Endodermal cell (in vitro differentiated cells): ENCODE results near the gene SRXN1. TPM values are rescaled to one million over a fixed set of nuclear protein-coding genes. Genes with fewer than 3 reads are reported as not detected.

Experiments
- DNase-seq: peaks from one replicate; pipeline ENCODE4 v3.0.0-alpha.2; 2017
- H3K27ac ChIP-seq: 2 replicates; pipeline ENCODE4 v1.5.1; 2013; ENCODE audit warnings: mild to moderate bottlenecking, low read depth, low read length, moderate library complexity
- H3K27me3 ChIP-seq: 2 replicates; pipeline ENCODE4 v1.6.1; 2013; ENCODE audit warnings: mild to moderate bottlenecking, low read length, moderate library complexity; ENCODE audit not compliant: insufficient read depth, control insufficient read depth, poor library complexity, severe bottlenecking
- H3K36me3 ChIP-seq: 2 replicates; pipeline ENCODE4 v1.7.0; 2013; ENCODE audit warnings: mild to moderate bottlenecking, low read length, moderate library complexity; ENCODE audit not compliant: control insufficient read depth, insufficient read depth
- H3K4me1 ChIP-seq: one replicate; pipeline ENCODE4 v1.7.0; 2013; ENCODE audit warnings: low read length; ENCODE audit not compliant: control insufficient read depth, insufficient read depth
- H3K4me3 ChIP-seq: 2 replicates; pipeline ENCODE4 v1.5.1; 2013; ENCODE audit warnings: mild to moderate bottlenecking, low read length, moderate library complexity
- H3K9ac ChIP-seq: 2 replicates; pipeline ENCODE4 v1.6.1; 2013; ENCODE audit warnings: mild to moderate bottlenecking, low read length, moderate library complexity; ENCODE audit not compliant: poor library complexity, severe bottlenecking; ENCODE audit errors: extremely low read depth
- H3K9me3 ChIP-seq: 2 replicates; pipeline ENCODE4 v1.6.1; 2013; ENCODE audit warnings: mild to moderate bottlenecking, low read length, moderate library complexity; ENCODE audit not compliant: control insufficient read depth
- H3K27ac Mint-ChIP-seq: 2 replicates; pipeline ENCODE4 v1.8.0; 2020; ENCODE audit warnings: mixed read lengths
- H3K27me3 Mint-ChIP-seq: 2 replicates; pipeline ENCODE4 v1.8.0; 2021; ENCODE audit warnings: mild to moderate bottlenecking, mixed read lengths; ENCODE audit not compliant: insufficient read depth
- H3K36me3 Mint-ChIP-seq: 2 replicates; pipeline ENCODE4 v1.8.0; 2020; ENCODE audit warnings: low read depth, mixed read lengths
- H3K4me1 Mint-ChIP-seq: 2 replicates; pipeline ENCODE4 v1.8.0; 2020; ENCODE audit warnings: mixed read lengths
- H3K4me3 Mint-ChIP-seq: 2 replicates; pipeline ENCODE4 v1.8.0; 2020; ENCODE audit warnings: mild to moderate bottlenecking, moderate library complexity, mixed read lengths
- H3K9me3 Mint-ChIP-seq: 2 replicates; pipeline ENCODE4 v1.8.0; 2020; ENCODE audit warnings: mild to moderate bottlenecking, mixed read lengths
- WGBS, 2 experiments: methylation state at CpG; one replicate each; pipeline versions ENCODE4 v1.1.5 to v1.1.7; 2013; ENCODE audit warnings: missing lambda C conversion rate in 2 of 2, mixed read lengths in 1 of 2; ENCODE audit not compliant: insufficient coverage in 1 of 2, insufficient read length in 1 of 2; 5-methylcytosine and 5-hydroxymethylcytosine counted together
- total RNA-seq, 2 donors: library from RNA; stranded (reverse); fragmentation: NEBNext Ultra II Directional in 1 of 2; extraction: Animal tissue kit (Norgen Biotek cat#: 25700) in 1 of 2; gene quantifications; 2 replicates in 1 of 2; 3 replicates in 1 of 2; pipeline ENCODE4 v1.2.1, GENCODE V29; 2021
- TF ChIP-seq, protein P1 (sequence below): fragments of 200-600 bp; sonication (generic); conservative IDR thresholded peaks from 2 replicates; pipeline ENCODE4 v1.5.0; 2021; ENCODE audit warnings: antibody characterized with exemption, mild to moderate bottlenecking

SRXN1 gene
- total RNA-seq, 2 donors from 2014 or later, result 9.7 to 19.3 TPM

- peak; percentile 71 for DNase-seq
- Histone ChIP-seq H3K36me3 (no peaks in the 10 kb centered on the region), H3K9me3 (no peaks in the 10 kb centered on the region), H3K27ac (no peak overlapping the region), H3K4me1 (peaks cover 11% of the 10 kb centered on the region), H3K9ac (no peak overlapping the region), H3K4me3 (no peak overlapping the region), H3K27me3 (peaks cover 25% of the 10 kb centered on the region)
- WGBS, 2 experiments, result 74 to 76% methylated on average over 3 to 8 of the region's 8 CpGs
- Mint-ChIP-seq H3K4me1 (peaks cover 15% of the 10 kb centered on the region), H3K9me3 (no peaks in the 10 kb centered on the region), H3K4me3 (no peak overlapping the region), H3K27me3 (peaks cover 37% of the 10 kb centered on the region), H3K27ac (no peak overlapping the region), H3K36me3 (no peaks in the 10 kb centered on the region)
- TF ChIP-seq, protein P1, sequence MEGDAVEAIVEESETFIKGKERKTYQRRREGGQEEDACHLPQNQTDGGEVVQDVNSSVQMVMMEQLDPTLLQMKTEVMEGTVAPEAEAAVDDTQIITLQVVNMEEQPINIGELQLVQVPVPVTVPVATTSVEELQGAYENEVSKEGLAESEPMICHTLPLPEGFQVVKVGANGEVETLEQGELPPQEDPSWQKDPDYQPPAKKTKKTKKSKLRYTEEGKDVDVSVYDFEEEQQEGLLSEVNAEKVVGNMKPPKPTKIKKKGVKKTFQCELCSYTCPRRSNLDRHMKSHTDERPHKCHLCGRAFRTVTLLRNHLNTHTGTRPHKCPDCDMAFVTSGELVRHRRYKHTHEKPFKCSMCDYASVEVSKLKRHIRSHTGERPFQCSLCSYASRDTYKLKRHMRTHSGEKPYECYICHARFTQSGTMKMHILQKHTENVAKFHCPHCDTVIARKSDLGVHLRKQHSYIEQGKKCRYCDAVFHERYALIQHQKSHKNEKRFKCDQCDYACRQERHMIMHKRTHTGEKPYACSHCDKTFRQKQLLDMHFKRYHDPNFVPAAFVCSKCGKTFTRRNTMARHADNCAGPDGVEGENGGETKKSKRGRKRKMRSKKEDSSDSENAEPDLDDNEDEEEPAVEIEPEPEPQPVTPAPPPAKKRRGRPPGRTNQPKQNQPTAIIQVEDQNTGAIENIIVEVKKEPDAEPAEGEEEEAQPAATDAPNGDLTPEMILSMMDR, result no peak
Observed at GRCh38 chr20:611843-612185, 41.2 kb downstream of the SRXN1 start.

DNA sequence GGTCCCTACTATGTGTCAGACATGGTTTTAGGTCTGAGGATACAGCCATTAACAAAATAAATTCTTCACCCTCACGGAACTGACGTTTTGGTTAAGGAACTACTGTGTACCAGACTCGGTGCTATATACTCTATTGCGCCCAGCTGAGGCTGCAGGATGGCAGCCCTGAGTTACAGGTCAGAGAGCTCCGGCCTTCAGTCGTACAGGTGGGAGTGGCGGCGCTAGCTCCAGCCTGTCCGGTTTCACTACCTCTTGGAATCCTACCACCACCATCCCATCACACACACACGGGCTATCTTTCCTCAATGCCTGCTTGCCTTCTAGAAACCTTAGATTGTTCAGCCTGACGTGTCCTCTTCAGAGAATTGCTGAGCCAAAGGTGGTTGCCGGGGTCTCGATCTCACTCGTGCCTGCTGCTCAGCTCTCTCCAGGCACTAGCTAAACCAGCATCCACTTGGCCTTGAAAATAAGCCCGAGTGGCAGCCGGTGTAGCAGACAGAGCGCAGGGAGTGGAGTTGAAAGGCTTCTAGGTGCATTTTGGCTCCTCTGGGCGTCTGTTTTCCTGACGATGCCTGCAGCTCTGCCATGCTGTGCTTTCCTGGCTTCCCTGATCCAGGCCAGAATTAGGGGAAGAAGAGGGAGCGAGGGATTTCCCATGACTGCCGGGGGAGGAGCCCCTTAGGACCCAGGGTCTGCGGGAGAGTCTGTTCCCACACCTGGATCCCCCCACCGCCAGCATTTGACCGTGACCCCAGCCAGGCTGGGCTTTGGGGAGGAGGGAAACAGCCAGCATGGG, 41.8 kb downstream of the SRXN1 start:
- no peaks in the 10 kb centered on the region for H3K36me3 Mint-ChIP-seq
- no peak overlapping the region for H3K4me3 ChIP-seq
- no peaks in the 10 kb centered on the region for H3K36me3 ChIP-seq
- peak overlapping the region; percentile 24 for H3K4me3 Mint-ChIP-seq
- H3K9me3 Mint-ChIP-seq, result no peaks in the 10 kb centered on the region
- peaks cover 11% of the 10 kb centered on the region for H3K4me1 ChIP-seq
- TF ChIP-seq, protein P1, result no peak
- H3K27me3 Mint-ChIP-seq, result peaks cover 37% of the 10 kb centered on the region
- DNase-seq, result no peak
- H3K27me3 ChIP-seq, result peaks cover 25% of the 10 kb centered on the region
- H3K4me1 Mint-ChIP-seq, result peaks cover 15% of the 10 kb centered on the region
- H3K27ac Mint-ChIP-seq, result no peak overlapping the region
- WGBS, 2 experiments, result 81 to 82% methylated on average over 15 to 24 of the region's 24 CpGs
- no peaks in the 10 kb centered on the region for H3K9me3 ChIP-seq
- H3K9ac ChIP-seq, result no peak overlapping the region
- H3K27ac ChIP-seq, result no peak overlapping the region

DNA sequence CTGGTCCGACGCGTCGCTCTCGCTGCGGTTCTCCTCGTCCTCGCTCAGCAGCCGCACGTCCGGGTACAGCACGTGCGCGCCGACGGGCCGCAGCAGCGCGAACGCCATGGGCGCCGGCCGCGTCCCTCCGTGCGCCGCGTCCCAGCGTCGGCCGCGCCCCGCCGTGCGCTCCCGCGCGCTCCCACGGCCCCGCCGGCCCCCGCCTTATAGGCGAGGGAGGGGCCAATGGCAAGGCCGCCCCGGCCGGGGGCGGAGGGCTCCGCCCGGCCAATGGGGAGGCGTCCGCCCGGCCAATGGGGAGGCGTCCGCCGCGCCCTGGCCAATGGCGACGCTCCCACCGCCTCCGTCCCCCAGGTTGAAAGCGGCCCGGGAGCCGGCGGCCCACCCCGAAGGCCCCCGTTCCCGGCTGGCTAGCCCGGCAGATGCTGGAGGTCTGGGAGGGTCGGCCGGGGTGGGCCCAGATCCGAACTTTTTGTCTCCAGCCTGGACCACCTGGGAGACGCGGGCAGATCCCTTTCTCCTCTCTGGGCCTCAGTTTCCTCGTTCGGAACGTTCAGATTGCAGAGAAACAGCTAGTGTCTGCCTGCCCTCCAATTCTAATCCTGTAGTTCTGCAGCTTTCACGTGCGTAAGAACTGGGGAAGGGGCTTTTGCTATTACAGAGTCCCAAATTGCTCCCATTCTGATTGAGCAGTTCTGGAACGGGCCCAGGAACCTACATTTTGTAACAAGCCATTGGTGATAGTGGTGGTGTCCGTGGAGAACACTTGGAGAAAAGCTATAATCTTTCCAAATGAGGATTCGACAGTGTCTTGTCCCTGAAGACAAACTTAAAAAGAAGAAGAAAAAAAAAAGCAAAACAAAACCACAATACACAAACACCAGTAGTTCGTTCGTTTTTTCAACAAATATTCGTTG, 42.6 kb downstream of the SRXN1 start, which contains the start of gene TCF15:
TCF15 (minus strand) TSS at position 180 of the 917 bp plus-strand sequence; CDS start at position 108, 72 bp downstream.
- TF ChIP-seq, protein P1, result no peak
- H3K27ac ChIP-seq, result no peak within 1 kb of the TSS
- peak; percentile 85 for DNase-seq
- WGBS, 2 experiments, result 11 to 34% methylated on average over 26 to 84 of the region's 84 CpGs
- peak within 1 kb of the TSS; percentile 55 for H3K4me3 ChIP-seq
- no peaks in the 10 kb centered on the region for H3K9me3 Mint-ChIP-seq
- H3K27me3 Mint-ChIP-seq, result peaks cover 37% of the 10 kb centered on the region
- H3K27ac Mint-ChIP-seq, result no peak within 1 kb of the TSS
- H3K27me3 ChIP-seq, result peaks cover 25% of the 10 kb centered on the region
- H3K9me3 ChIP-seq, result no peaks in the 10 kb centered on the region
- H3K4me1 Mint-ChIP-seq, result peaks cover 15% of the 10 kb centered on the region
- H3K36me3 ChIP-seq, result no peaks in the 10 kb centered on the region
- no peaks in the 10 kb centered on the region for H3K36me3 Mint-ChIP-seq
- peaks cover 11% of the 10 kb centered on the region for H3K4me1 ChIP-seq
- no peak within 1 kb of the TSS for H3K9ac ChIP-seq
- H3K4me3 Mint-ChIP-seq, result peak within 1 kb of the TSS; percentile 42
